Middle frontal gyrus (tissue), 1 donor: ENCODE data around the gene ERC2.

Experiments
- DNase-seq: peaks from one replicate; pipeline ENCODE4 v3.0.0-alpha.2; 2015; ENCODE audit warnings: low spot score; ENCODE audit errors: extremely low spot score

ERC2 gene

GRCh38 chr3:56260262-56260661 lies 208.0 kb downstream of the ERC2 start:
- DNase-seq: no peak

GRCh38 chr3:56257826-56258225 lies 210.4 kb downstream of the ERC2 start:
- no peak for DNase-seq

DNA sequence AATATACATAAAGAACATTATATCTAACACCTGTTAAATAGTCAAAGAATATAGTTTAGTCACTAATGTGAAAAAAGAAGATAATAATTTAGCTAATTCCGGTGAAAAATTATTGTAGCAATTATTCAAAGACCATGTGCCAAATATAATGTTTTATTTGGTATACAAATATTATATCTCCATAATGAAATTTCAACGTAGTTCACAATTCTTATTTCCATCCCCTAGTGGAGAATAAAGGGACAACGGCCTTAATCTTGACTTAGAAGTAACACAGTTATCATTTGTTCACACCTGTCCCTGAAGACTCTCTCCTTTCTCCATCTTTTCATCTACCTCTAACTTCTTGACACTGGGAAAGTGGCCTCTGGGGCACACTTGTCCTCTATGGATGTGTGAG lies 213.4 kb downstream of the ERC2 start:
- no peak for DNase-seq

DNA sequence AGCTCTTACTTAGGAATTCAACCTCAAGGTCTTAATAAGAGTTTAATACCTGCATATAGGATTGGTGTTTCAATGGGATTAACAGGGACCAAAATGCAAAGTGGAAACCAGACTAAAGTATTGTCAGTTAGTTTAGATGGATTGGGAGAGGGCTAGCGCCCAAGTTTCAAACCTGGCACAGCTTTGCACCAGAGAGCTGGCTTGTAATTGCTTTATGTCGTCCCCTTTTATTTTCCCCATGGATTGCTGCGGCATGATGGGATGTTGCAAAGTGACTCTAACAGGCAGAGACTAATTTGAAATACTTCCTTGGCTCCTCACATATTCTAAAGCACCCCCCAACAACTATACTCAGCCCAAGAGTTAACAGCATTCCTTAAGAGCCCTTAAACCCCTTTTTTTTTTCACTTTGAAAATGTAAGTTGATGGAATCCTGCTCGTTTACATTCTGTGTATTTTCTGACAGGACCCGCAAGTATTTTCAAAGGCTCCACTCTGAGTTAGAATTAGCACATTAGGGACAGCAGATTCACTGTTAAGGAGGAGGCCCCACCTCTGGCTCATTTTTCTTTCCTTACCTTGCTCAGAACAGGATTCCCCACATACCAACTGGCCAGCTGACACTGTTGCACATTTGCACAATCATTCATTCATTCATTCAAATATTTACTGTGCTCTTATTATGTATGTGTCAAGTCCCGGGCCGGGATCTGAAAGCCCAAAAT lies 214.2 kb downstream of the ERC2 start:
- DNase-seq: no peak

DNA sequence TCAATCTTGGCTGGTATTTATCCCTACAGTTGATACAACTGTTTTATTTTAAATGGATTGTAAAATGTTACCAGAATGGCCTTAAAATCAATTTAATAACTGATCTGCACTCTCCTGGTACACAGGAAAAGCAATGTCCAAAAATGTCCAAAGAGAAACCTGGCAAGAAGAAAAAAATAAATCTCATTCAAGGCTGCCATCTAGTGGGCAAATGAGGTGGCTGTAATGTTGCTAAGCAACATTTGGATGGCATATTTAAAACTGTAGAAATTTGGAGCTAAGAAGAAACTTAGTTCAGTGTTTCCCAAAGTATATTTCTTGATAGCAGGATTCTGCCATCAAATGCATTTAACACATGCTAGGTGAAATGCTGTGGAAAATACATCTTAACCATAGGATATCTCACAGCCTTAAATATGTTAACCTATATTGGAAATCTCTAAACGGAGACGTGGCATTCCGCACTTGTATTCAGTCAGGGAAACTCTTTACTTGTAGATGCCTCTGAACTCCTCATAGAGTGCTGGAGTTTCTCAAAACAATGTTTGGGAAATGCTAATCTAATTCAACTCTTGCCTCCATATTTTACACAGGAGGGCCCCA lies 216.8 kb downstream of the ERC2 start:
- DNase-seq: peak; percentile 42

DNA sequence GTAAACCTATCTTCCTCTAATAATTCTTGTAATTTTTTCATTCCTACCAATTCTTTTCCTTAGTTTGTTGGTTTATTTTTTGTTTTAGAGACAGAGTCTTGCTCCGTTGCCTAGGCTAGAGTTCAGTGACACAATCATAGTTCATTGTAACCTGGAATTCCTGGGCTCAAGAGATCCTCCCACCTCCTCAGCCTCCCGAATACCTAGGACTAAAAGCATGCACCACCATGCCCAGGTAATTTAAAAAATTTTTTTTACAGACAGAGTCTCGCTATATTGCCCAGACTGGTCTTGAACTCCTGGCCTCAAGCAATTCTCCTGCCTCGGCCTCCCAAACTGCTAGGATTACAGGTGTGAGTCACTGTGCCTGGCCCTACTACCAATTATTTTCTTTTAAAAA lies 220.2 kb downstream of the ERC2 start:
- DNase-seq: no peak

GRCh38 chr3:56238299-56238698 lies 230.0 kb downstream of the ERC2 start:
- DNase-seq: no peak

DNA sequence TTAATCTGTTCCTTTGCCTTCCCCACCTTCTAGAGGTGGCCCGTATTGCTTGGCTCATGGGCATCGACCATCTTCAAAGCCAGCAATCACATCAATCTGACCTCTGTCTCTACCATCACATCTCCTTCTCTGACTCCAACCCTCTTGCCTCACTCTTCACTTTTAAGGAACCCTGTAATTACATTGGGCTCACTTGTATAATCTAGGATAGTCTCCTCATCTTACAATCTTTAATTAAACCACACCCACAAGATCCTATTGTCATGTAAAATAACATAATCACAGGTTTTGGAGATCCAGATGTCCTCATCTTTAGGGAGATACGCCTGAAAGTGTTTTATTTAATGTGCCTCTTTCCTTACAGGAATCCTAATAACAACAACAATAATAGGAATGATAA lies 234.5 kb downstream of the ERC2 start:
- no peak for DNase-seq

GRCh38 chr3:56229311-56229710 lies 239.0 kb downstream of the ERC2 start:
- no peak for DNase-seq

DNA sequence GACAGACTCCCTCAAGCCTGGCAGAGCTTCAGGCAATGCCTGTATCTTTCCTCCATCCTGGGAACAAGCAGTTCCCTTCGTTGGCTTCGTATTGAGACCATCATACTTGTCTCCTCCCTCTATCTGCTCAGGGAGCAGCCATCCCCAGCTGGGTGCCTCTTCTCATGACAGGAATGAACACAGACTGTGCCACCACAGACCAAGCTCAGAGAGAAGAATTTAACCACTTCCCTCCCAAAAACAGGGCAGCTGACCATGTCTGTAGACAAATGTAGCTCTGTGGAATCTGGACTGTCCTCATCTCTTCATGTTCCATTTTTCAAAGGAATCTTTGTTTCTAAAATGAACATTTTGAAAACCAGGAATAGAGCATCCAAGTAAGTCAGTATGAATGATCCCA lies 245.4 kb downstream of the ERC2 start:
- DNase-seq: no peak

- no peak for DNase-seq
Observed at GRCh38 chr3:56219894-56220805, 248.1 kb downstream of the ERC2 start.

- DNase-seq: no peak
Observed at GRCh38 chr3:56209982-56210751, 258.1 kb downstream of the ERC2 start.

GRCh38 chr3:56207922-56208321 lies 260.3 kb downstream of the ERC2 start:
- DNase-seq: no peak

- DNase-seq: no peak
Observed at GRCh38 chr3:56205406-56205805, 262.9 kb downstream of the ERC2 start.

DNA sequence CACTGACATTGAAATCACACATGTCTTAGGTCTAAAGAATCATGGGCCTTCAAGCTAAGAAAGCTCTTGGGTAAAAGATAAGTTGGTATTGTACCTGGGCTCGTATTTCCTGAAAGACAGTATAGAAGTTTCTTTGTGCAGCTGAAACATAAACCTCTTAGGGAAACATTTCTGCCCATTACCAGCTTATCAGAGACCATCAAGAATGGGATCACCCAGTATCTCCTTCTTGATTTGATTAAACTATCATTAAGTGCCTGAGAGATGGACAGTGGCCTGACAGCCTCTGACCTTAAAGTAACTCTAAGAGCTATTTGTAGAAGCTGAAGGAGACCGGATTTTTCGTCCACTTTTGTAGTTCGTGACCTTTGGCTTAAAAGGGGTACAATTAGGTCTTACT lies 265.3 kb downstream of the ERC2 start:
- DNase-seq: no peak

- no peak for DNase-seq
Observed at GRCh38 chr3:56201407-56201806, 266.9 kb downstream of the ERC2 start.

DNA sequence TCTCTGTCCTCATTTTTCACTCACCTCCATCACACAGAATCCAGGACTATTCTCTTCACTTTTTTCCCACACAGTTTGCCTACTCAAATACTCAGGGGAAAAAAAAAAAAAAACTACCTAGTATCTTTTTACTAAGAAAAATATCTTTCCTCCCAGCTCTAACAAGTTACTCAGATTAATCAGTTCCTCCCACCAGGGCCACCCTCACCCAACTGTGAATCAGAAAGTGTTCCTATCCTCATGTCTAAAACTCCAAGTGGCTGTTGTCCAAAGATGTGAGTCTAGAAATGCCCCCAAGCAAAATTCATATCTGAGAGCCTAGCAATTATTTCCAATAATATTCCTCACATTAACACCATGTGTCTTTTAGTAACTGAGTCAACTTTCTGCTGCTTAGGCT lies 268.0 kb downstream of the ERC2 start:
- no peak for DNase-seq

DNA sequence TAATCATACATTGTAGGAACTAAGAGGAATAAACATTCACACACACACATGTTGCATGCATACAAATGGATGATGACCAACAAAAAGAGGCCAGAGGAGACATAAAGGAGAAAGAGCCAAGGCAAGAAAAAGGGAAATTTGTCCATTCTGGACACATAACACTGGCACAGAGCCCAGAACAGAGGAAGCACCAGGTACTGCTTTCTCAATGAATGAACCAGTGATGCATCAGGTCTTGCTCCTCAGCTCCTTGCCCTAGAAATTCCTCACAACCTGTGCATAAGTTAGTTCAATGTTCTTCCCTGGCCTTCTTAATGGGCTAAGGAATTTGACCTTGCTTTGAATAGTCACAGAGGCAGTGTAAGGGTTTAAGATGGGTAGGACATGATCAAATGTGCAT lies 270.3 kb downstream of the ERC2 start:
- no peak for DNase-seq

DNA sequence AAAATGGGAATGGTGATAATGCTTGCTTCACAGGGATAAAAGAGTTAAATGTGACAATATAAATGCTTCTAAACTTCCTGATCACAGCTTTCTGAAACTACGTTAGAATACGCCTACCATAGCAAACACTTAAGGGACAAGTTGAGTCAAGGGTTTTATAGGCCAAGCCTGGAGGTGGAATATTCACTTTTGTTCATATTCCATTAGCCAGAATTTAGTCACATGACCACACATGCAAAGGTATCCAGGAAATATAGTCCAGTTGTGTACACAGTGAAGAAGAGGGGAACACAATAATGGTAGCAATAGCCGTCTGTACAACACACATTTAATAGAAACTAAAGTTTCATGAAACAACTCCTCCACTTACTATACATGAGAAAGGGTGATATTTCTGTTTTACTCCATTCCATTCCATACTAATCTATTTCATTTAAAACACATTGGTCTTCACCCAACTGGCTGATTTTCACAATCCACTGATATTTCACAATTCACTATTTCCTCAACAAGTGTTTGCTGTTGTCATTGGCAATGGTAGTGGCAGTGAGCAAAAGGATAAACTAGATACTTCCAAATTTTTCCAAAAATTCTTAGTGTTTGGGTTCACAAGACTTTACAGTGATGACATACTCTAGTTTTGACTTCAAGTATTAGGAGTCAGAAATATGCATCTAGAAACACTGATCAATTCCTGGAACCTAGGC lies 270.9 kb downstream of the ERC2 start:
- no peak for DNase-seq

DNA sequence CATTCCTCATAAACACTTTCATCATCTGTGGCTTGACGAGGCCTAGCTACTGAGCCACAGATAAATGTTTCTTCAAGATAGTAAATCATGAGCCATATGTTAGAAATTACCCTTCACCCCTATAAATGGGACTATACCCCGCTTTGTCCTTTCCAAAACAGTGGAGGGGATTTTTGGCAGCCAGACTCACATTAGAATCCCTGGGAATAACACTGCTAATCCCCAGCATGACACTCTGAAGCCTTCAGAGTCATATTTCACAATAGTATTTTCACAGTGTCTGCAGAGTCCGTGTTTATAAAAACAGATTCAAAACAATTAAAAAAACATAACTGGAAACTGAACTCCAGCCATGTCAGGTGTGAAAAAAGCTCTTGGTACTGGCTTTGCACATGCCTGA lies 271.6 kb downstream of the ERC2 start:
- no peak for DNase-seq

DNA sequence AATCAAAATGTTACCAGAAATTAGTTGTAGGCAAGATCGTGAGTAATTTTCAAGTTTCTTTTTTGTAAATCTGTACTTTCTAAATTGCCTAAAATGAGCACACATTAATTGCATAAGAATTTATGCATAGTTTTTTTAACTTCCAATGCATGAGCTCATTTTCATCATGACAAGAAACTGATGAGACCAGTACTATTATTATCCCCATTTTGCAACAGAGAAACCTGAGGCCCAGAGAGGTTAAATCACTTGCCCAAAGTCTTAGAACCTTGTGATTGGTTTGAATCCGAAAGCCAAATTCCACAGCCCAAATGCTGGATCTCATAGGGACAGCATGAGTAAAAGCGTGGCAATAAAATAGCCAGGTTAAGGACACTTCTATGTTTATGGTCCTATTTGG lies 274.7 kb downstream of the ERC2 start:
- DNase-seq: no peak
